ENCODE results near the gene DRD1. TPM values are rescaled to one million over a fixed set of nuclear protein-coding genes. Genes with fewer than 3 reads are reported as not detected.
"Not testable (repeated sequence)": the region's sequence is repeated elsewhere in the genome, so short reads cannot be mapped to it uniquely, and the experiment has no call there.

DRD1 gene
- total RNA-seq, 1 donor, result under 0.01 TPM

DNA sequence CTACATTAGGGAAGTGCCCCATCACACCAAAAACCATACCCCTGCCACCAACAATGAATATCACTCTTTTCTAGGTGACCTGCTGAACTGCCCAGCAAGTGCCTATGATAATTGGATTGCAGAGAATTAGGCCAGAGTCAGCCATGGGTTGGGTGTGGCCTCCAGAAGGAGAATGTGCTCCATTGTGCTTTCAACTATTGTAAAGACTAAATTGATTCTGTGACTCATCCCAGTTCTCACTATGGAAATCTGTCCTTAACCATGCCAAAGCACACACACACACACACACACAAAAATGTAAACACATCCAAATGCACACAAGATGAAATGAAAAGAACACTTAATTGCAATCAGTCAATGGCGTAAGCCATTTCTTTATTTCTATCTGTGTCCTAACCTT lies 25.7 kb downstream of the DRD1 start:
- TF ChIP-seq, protein P1, sequence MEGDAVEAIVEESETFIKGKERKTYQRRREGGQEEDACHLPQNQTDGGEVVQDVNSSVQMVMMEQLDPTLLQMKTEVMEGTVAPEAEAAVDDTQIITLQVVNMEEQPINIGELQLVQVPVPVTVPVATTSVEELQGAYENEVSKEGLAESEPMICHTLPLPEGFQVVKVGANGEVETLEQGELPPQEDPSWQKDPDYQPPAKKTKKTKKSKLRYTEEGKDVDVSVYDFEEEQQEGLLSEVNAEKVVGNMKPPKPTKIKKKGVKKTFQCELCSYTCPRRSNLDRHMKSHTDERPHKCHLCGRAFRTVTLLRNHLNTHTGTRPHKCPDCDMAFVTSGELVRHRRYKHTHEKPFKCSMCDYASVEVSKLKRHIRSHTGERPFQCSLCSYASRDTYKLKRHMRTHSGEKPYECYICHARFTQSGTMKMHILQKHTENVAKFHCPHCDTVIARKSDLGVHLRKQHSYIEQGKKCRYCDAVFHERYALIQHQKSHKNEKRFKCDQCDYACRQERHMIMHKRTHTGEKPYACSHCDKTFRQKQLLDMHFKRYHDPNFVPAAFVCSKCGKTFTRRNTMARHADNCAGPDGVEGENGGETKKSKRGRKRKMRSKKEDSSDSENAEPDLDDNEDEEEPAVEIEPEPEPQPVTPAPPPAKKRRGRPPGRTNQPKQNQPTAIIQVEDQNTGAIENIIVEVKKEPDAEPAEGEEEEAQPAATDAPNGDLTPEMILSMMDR (IDR thresholded peaks at IDR 0.05; ENCODE audit: insufficient read depth, low read depth, low read length), result no peak
- no peak overlapping the region for H3K4me3 ChIP-seq (ENCODE audit: low read depth, low read length)
- no peak for DNase-seq (ENCODE audit: low read depth)

DNA sequence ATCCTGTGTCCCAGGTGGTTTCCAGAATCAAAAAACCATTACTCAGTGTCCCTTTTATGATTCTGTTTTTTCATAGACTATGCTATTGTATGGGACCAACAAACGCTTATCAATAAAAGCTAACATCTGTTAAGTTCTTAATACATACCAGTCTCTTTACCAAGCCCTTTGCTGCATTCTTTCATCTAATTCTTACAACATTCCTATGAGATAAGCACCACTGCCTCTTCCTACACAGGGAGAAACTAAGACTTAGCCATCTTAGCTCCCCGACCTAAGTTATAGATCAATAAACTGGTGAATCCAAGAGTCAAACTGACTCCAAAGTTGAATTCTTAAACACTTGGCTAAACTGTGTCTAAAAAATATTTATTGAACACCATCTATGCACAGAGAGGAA lies 26.6 kb downstream of the DRD1 start:
- H3K4me3 ChIP-seq (ENCODE audit: low read depth, low read length), result no peak overlapping the region
- TF ChIP-seq, protein P1 (IDR thresholded peaks at IDR 0.05; ENCODE audit: insufficient read depth, low read depth, low read length), result no peak
- no peak for DNase-seq (ENCODE audit: low read depth)

DNA sequence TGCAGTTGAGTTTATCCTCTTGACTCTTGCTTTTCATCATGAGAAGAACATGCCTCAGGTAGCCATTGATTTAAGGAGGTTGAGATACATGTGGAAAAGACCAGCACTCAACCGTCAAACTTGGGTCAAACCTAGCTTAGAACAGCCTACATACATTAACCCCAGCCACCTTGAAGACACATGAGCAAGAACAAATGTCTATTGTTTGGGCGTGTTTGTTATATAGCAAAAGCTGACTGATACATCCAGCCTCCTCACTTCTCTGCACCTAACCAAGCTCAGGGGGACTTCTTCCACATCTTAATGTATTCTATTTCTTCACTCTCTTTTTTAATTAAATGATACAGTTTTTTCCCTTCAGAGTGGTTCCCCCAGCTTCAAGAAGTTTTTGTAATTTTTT lies 28.7 kb downstream of the DRD1 start:
- H3K4me3 ChIP-seq (ENCODE audit: low read depth, low read length), result no peak overlapping the region
- DNase-seq (ENCODE audit: low read depth), result no peak
- TF ChIP-seq, protein P1 (IDR thresholded peaks at IDR 0.05; ENCODE audit: insufficient read depth, low read depth, low read length), result no peak

DNA sequence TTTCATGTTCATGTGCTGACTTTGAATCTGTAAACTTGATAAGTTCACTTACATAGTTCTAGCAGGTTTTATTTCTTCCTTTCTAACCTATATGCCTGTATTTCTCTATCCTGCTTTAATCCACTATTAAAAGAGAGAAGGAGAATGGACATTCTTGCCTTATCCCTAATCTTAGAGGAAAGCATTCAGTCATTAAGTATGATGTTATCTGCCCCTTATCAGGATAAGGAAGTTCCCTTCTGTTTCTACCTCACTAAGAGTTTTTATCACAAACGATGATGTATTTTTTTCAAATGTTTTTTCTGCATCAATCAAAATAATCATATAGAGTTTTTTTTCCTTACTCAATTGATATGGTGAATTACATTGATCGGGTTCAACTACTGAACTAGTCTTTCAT lies 33.1 kb downstream of the DRD1 start:
- no peak for DNase-seq (ENCODE audit: low read depth)
- TF ChIP-seq, protein P1 (IDR thresholded peaks at IDR 0.05; ENCODE audit: insufficient read depth, low read depth, low read length), result no peak
- no peak overlapping the region for H3K4me3 ChIP-seq (ENCODE audit: low read depth, low read length)

DNA sequence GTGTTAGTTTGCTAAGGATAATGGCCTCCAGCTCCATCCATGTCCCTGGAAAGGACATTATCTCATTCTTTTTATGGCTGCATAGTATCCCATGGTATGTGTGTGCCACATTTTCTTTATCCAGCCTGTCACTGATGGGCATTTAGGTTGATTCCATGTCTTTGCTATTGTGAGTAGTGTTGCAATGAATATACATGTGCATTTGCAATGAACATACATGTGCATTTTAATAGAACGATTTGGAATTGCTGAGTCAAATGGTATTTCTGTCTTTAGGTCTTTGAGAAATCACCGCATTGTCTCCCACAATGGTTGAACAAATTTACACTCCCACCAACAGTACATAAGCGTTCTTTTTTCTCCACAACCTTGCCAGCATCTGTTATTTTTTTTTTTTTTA lies 37.7 kb downstream of the DRD1 start:
- no peak overlapping the region for H3K4me3 ChIP-seq (ENCODE audit: low read depth, low read length)
- TF ChIP-seq, protein P1 (IDR thresholded peaks at IDR 0.05; ENCODE audit: insufficient read depth, low read depth, low read length), result no peak
- DNase-seq (ENCODE audit: low read depth), result no peak

DNA sequence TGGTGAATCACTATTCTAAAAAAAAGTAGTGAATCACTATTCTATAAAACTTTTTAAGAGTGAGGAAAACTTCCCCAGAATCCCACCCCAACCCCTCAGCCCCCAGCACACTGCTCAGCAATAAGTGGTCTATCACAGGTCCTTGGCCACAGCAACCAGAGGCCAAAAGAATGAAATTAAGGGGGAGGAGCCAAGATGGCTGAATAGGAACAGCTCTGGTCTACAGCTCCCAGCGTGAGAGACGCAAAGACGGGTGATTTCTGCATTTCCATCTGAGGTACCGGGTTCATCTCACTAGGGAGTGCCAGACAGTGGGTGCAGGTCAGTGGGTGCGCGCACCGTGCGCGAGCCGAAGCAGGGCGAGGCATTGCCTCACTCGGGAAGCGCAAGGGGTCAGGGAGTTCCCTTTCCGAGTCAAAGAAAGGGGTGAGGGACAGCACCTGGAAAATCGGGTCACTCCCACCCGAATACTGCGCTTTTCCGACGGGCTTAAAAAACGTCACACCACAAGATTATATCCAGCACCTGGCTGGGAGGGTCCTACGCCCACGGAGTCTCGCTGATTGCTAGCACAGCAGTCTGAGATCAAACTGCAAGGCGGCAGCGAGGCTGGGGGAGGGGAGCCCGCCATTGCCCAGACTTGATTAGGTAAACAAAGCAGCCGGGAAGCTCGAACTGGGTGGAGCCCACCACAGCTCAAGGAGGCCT lies 46.2 kb downstream of the DRD1 start:
- not testable (repeated sequence) for DNase-seq (ENCODE audit: low read depth); H3K4me3 ChIP-seq (ENCODE audit: low read depth, low read length)

DNA sequence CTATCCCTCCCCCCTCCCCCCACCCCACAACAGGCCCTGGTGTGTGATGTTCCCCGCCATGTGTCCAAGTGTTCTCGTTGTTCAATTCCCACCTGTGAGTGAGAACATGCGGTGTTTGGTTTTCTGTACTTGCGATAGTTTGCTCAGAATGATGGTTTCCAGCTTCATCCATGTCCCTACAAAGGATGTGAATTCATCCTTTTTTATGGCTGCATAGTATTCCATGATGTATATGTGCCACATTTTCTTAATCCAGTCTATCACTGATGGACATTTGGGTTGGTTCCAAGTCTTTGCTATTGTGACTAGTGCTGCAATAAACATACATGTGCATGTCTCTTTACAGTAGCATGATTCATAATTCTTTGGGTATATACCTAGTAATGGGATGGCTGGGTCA lies 48.6 kb downstream of the DRD1 start:
- DNase-seq (ENCODE audit: low read depth); H3K4me3 ChIP-seq (ENCODE audit: low read depth, low read length): not testable (repeated sequence)

DNA sequence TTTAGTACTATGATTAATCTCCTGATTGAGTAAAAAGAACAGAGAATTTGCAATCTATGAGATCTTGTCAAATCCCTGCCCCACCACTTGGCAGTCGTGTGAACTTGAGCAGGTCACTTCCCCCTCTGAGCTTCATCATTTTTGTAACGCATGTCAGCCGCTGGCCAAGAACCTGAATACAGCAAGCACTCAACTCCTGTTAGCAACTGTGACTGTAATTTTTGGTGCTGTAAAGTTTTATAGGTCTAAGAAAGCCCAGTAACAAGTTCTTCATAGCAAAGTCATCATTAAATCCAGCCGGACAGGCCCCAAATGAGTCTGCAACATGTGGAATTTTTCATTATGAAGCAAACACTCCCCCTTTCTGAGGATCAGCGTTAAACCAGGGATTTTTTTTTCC lies 49.4 kb downstream of the DRD1 start:
- TF ChIP-seq, protein P1 (IDR thresholded peaks at IDR 0.05; ENCODE audit: insufficient read depth, low read depth, low read length), result no peak

More for the DNA sequence above, 49.4 kb downstream of the DRD1 start:
- no peak overlapping the region for H3K4me3 ChIP-seq (ENCODE audit: low read depth, low read length)
- DNase-seq (ENCODE audit: low read depth), result peak; percentile 45

Data from fibroblast of villous mesenchyme (primary cell).